GM10847 (cell line): ENCODE measurements around the gene HMMR.

Experiments used
- POLR2A ChIP-seq: IDR thresholded peaks from 2 replicates; pipeline ENCODE4 v1.6.1; 2011; ENCODE audit not compliant: insufficient read length; ENCODE audit errors: extremely low read depth

HMMR gene, protein sequence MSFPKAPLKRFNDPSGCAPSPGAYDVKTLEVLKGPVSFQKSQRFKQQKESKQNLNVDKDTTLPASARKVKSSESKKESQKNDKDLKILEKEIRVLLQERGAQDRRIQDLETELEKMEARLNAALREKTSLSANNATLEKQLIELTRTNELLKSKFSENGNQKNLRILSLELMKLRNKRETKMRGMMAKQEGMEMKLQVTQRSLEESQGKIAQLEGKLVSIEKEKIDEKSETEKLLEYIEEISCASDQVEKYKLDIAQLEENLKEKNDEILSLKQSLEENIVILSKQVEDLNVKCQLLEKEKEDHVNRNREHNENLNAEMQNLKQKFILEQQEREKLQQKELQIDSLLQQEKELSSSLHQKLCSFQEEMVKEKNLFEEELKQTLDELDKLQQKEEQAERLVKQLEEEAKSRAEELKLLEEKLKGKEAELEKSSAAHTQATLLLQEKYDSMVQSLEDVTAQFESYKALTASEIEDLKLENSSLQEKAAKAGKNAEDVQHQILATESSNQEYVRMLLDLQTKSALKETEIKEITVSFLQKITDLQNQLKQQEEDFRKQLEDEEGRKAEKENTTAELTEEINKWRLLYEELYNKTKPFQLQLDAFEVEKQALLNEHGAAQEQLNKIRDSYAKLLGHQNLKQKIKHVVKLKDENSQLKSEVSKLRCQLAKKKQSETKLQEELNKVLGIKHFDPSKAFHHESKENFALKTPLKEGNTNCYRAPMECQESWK

DNA sequence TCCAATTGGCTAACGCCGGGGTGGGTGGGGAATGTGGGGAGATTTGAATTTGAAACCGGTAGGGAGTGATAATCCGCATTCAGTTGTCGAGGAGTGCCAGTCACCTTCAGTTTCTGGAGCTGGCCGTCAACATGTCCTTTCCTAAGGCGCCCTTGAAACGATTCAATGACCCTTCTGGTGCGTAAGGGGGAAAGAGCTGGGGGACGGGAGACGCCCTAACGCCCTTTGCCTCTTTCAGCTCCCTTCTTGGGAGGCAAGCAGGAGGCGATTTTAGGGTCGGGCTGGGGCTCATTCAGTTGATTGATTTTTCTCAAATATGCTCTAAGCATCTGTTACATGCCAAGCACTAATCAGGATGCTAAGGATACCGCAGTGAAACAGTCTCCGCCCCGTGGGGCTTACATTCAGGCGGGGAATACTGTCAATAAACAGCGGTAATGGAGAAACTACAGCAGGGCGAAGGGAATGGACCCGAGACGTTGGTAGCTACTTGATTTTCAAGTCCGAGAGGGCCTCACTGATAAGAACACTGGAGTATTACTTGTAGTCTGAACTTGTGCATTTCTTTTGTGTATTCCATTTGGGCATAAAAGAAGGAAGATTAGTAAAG lies at the start of gene HMMR:
TSS of gene HMMR (plus strand) at position 71 of the 610 bp plus-strand sequence. CDS start at position 132, 61 bp downstream.
- no peak for TF ChIP-seq POLR2A

DNA sequence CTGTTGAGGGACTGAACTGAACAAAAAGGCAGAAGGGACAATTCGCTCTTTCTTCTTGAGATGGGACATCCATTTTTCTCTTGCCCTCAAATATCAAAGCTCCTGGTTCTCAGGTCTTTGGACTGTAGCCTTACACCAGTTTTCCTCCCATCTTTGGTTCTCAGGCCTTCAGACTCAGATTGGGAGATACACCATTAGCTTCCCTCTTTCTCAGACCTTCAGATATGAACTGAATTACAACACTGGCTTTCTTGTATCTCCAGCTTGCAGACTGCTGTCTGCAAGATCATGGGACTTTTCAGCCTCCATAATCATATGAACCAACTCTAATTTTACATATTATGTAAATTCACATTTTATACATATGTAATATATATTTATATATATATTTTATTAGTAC lies 35.6 kb upstream of the HMMR start:
- TF ChIP-seq POLR2A, result no peak

DNA sequence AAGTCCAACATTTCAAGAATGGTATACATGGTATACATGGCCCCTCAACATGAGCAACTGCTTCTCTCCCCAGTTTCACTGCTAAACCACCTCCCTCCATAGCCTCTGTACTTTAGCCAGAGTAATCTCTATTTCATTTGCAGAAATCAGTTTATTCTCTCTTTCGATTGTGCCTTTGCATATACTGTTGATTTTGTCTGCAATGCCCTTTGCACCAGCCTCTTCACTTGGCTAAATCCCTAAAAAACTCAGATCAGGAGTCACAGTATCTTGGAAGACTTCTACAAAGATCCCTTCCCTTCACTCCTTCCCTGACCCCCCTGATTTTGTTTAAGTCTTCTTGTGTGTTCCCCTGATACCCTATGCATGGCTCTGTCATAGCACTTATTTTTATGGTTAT lies 27.9 kb upstream of the HMMR start:
- no peak for TF ChIP-seq POLR2A

GRCh38 chr5:163433271-163433670 lies 27.2 kb upstream of the HMMR start:
- no peak for TF ChIP-seq POLR2A

DNA sequence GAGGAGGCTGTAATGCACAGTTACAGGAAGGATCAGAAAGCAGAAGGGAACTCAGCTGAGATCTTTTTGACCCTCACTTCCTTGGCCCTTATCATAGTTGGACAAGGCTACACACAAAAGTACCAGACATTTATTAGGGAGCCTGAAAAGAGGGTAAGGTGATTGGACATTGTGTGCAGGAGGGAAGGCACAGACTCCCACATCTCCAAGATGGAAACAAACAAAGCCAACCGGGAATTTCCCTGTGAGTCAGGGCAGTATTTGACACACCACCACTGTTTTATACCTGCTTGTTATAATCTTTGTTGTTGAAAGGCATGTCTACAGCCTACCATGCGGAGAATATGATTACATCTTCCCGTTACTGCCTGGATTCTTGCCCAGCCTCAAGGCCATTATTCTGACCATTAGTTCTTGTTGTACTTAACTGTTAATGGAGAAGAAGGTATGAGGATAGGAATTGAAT lies 26.0 kb upstream of the HMMR start:
- TF ChIP-seq POLR2A, result no peak

- TF ChIP-seq POLR2A, result no peak
Measured at GRCh38 chr5:163436515-163436914, 23.9 kb upstream of the HMMR start.

- TF ChIP-seq POLR2A, result no peak
Measured at GRCh38 chr5:163437011-163437308, 23.5 kb upstream of the HMMR start.

DNA sequence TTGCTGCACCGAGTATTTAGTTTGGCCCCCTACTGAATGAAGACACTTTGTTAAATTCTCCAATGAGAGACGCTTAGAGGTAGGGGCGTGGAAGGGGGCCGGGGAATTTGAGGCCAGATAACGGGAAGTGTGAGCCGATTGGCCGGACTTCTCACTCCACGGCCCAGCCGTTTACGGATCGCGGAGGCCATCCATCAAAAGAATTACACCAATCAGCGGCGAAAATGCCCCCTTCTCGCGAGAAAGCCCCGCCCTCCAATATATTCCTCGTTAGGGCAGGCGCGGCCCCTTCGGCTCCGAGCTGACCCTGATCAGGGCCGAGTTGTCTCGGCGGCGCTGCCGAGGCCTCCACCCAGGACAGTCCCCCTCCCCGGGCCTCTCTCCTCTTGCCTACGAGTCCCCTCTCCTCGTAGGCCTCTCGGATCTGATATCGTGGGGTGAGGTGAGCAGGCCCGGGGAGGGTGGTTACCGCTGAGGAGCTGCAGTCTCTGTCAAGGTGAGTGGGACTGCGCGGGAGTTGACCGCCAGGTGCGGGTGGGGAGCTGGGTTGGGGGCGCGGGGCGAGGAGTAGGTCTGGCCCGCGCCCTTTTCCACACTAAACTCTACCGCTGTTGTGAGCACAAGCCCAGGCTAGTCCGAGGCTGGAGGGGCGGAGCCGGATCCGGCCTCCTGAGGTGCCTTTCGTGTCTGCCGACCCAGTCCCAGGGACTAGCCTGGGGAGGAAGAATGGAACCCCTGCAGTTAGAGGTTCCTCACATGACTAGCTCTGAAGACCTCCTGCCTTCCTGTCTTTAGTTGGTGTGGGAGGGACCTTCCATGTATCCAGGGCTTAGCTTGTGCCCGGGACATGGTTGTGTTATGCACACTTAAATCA lies 22.9 kb upstream of the HMMR start, which contains the start of gene CCNG1:
TSS of gene CCNG1 (plus strand) at position 287 of the 874 bp plus-strand sequence. CDS start 1,662 bp downstream, outside the sequence.
- peak; percentile 95 for TF ChIP-seq POLR2A

DNA sequence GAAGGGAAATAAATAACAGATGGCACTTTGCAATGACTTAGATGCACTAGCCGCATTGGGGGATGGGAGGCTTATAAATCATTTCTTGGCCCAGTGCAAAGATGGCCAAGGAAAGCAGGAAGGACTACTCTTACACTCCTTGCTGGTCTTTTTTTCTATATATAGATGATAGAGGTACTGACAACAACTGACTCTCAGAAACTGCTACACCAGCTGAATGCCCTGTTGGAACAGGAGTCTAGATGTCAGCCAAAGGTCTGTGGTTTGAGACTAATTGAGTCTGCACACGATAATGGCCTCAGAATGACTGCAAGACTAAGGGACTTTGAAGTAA lies 21.4 kb upstream of the HMMR start:
- no peak for TF ChIP-seq POLR2A

GRCh38 chr5:163440954-163441353 lies 19.5 kb upstream of the HMMR start:
- TF ChIP-seq POLR2A, result no peak

- TF ChIP-seq POLR2A, result no peak
Measured at GRCh38 chr5:163444526-163444925, 15.9 kb upstream of the HMMR start.

DNA sequence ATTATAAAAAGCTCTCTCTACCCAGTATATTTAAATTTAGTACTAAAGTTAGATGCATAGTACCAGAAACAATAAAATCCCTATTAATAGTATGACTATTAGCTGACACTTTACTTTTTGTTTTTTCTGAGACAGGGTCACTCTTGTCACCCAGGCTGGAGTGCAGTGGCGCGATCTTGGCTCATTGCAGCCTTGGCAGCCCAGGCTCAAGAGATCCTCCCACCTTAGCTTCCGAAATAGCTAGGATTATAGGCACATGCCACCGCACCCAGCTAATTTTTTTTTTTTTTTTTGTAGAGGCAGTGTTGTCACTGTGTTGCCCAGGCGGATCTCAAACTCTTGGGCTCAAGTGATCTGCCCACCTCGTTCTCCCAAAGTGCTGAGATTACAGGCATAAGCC lies 15.1 kb upstream of the HMMR start:
- TF ChIP-seq POLR2A, result no peak

GRCh38 chr5:163447191-163447590 lies 13.2 kb upstream of the HMMR start:
- TF ChIP-seq POLR2A, result no peak

DNA sequence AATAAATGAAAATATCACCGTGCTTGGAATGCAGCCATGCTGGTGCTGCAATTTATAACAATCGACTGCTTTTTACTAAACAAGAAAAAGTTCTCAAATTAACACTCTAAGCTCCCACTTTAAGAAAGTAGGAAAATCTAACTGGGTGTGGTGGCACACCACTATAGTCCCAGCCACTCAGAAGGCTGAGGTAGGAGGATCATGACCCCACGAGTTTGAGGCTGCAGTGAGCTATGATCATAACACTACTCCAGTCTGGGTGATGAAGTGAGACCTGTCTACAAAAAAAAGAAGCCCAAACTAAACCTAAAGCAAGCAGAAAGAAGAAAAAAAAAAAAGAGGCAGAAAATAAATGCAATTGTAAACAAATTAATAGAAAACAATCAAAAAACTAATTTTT lies 12.6 kb upstream of the HMMR start:
- no peak for TF ChIP-seq POLR2A

GRCh38 chr5:163448491-163448890 lies 11.9 kb upstream of the HMMR start:
- TF ChIP-seq POLR2A, result no peak
